ENCODE data around the gene ODF2L.
"Not testable (repeated sequence)": the region's sequence is repeated elsewhere in the genome, so short reads cannot be mapped to it uniquely, and the experiment has no call there.

The ODF2L gene

GRCh38 chr1:86382878-86383277 is 13.2 kb downstream of the ODF2L start:
- no peak for FAIRE-seq

- FAIRE-seq: no peak
Observed at GRCh38 chr1:86381223-86381622, 14.9 kb downstream of the ODF2L start.

GRCh38 chr1:86380257-86380861 is 15.8 kb downstream of the ODF2L start:
- peak; percentile 90 for FAIRE-seq

- FAIRE-seq: no peak
Observed at GRCh38 chr1:86378813-86379212, 17.3 kb downstream of the ODF2L start.

GRCh38 chr1:86377341-86377740 is 18.8 kb downstream of the ODF2L start:
- FAIRE-seq: no peak

- FAIRE-seq: no peak
Observed at GRCh38 chr1:86375688-86376087, 20.4 kb downstream of the ODF2L start.

- no peak for FAIRE-seq
Observed at GRCh38 chr1:86370601-86371022, 25.5 kb downstream of the ODF2L start.

GRCh38 chr1:86365896-86366295 is 30.2 kb downstream of the ODF2L start:
- FAIRE-seq: no peak

GRCh38 chr1:86362807-86363206 is 33.3 kb downstream of the ODF2L start:
- no peak for FAIRE-seq

GRCh38 chr1:86357796-86358195 is 38.3 kb downstream of the ODF2L start:
- no peak for FAIRE-seq

- no peak for FAIRE-seq
Observed at GRCh38 chr1:86356247-86356646, 39.9 kb downstream of the ODF2L start.

GRCh38 chr1:86352086-86352485 is 44.0 kb downstream of the ODF2L start:
- FAIRE-seq: no peak

- FAIRE-seq: not testable (repeated sequence)
Observed at GRCh38 chr1:86350230-86350629, 45.9 kb downstream of the ODF2L start.

GRCh38 chr1:86346388-86346787 is 49.7 kb downstream of the ODF2L start:
- no peak for FAIRE-seq

GRCh38 chr1:86345042-86345441 is 51.1 kb downstream of the ODF2L start:
- no peak for FAIRE-seq

GRCh38 chr1:86339906-86340305 is 56.2 kb downstream of the ODF2L start:
- FAIRE-seq: no peak

GRCh38 chr1:86339014-86339812 is 56.9 kb downstream of the ODF2L start:
- FAIRE-seq: no peak

- FAIRE-seq: no peak
Observed at GRCh38 chr1:86335916-86336315, 60.2 kb downstream of the ODF2L start.

- no peak for FAIRE-seq
Observed at GRCh38 chr1:86325264-86325663, 70.9 kb downstream of the ODF2L start.

GRCh38 chr1:86324130-86324822 is 71.8 kb downstream of the ODF2L start:
- FAIRE-seq: no peak

GRCh38 chr1:86322241-86322640 is 73.9 kb downstream of the ODF2L start:
- no peak for FAIRE-seq

GRCh38 chr1:86318436-86318835 is 77.7 kb downstream of the ODF2L start:
- FAIRE-seq: no peak

- no peak for FAIRE-seq
Observed at GRCh38 chr1:86317926-86318325, 78.2 kb downstream of the ODF2L start.

GRCh38 chr1:86305731-86306130 is 90.4 kb downstream of the ODF2L start:
- no peak for FAIRE-seq
